Type B pancreatic cell (in vitro differentiated cells): ENCODE data around the gene MBD5. TPM values are rescaled to one million over a fixed set of nuclear protein-coding genes. Genes with fewer than 3 reads are reported as not detected.

Source experiments
- DNase-seq: peaks from one replicate; pipeline ENCODE4 v3.0.0; 2021; ENCODE audit warnings: mixed read lengths; ENCODE audit not compliant: unreplicated experiment; ENCODE audit errors: extremely low spot score
- H3K27ac Mint-ChIP-seq: 2 replicates; pipeline ENCODE4 v1.8.0; 2021; ENCODE audit warnings: mild to moderate bottlenecking, mixed read lengths
- H3K27me3 Mint-ChIP-seq: 2 replicates; pipeline ENCODE4 v1.8.0; 2021; ENCODE audit warnings: mixed read lengths
- H3K36me3 Mint-ChIP-seq: 2 replicates; pipeline ENCODE4 v1.8.0; 2021; ENCODE audit warnings: mixed read lengths
- H3K4me1 Mint-ChIP-seq: one replicate; pipeline ENCODE4 v1.8.0; 2021; ENCODE audit warnings: mixed read lengths; ENCODE audit not compliant: unreplicated experiment
- H3K4me3 Mint-ChIP-seq: 2 replicates; pipeline ENCODE4 v1.8.0; 2021; ENCODE audit warnings: mild to moderate bottlenecking, mixed read lengths
- H3K9me3 Mint-ChIP-seq: 2 replicates; pipeline ENCODE4 v1.8.0; 2021; ENCODE audit warnings: mixed read lengths
- total RNA-seq: library from RNA; stranded (reverse); gene quantifications from 2 replicates; pipeline ENCODE4 v1.2.1, GENCODE V29; 2021; ENCODE audit warnings: low replicate concordance
- TF ChIP-seq, protein P1 (sequence below): fragments of 200-600 bp; sonication (generic); conservative IDR thresholded peaks from 2 replicates; pipeline ENCODE4 v1.5.0; 2021; ENCODE audit warnings: antibody characterized with exemption, mild to moderate bottlenecking

MBD5 gene
- total RNA-seq, 1 donor from 2014 or later = 54.7 TPM

DNA sequence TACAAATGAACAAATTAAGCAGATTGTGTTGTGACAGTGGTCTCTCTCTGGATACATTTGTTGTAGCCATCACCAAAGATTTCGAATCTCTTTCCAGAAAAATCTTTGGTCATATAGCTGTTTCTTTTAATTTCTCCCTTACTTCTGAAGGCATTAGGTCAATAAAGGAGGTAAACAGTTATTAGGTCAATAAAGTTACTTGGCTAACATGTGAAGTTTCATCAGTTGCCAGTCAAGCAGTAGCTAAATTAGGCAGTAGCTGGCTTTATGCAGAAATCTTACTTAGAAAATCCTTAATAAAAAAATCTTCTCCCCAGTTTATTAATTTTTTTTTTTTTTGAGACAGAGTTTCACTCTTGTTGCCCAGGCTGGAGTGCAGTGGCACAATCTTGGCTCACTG is 115.5 kb downstream of the MBD5 start:
- H3K9me3 Mint-ChIP-seq = no peaks in the 10 kb centered on the region
- TF ChIP-seq, protein P1, sequence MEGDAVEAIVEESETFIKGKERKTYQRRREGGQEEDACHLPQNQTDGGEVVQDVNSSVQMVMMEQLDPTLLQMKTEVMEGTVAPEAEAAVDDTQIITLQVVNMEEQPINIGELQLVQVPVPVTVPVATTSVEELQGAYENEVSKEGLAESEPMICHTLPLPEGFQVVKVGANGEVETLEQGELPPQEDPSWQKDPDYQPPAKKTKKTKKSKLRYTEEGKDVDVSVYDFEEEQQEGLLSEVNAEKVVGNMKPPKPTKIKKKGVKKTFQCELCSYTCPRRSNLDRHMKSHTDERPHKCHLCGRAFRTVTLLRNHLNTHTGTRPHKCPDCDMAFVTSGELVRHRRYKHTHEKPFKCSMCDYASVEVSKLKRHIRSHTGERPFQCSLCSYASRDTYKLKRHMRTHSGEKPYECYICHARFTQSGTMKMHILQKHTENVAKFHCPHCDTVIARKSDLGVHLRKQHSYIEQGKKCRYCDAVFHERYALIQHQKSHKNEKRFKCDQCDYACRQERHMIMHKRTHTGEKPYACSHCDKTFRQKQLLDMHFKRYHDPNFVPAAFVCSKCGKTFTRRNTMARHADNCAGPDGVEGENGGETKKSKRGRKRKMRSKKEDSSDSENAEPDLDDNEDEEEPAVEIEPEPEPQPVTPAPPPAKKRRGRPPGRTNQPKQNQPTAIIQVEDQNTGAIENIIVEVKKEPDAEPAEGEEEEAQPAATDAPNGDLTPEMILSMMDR = no peak
- H3K4me1 Mint-ChIP-seq = peaks cover 9% of the 10 kb centered on the region
- no peak overlapping the region for H3K4me3 Mint-ChIP-seq
- no peaks in the 10 kb centered on the region for H3K27me3 Mint-ChIP-seq
- no peaks in the 10 kb centered on the region for H3K36me3 Mint-ChIP-seq
- no peak for DNase-seq
- no peak overlapping the region for H3K27ac Mint-ChIP-seq

- peaks cover 12% of the 10 kb centered on the region for H3K36me3 Mint-ChIP-seq
- TF ChIP-seq, protein P1 = no peak
- H3K27ac Mint-ChIP-seq = no peak overlapping the region
- H3K4me3 Mint-ChIP-seq = no peak overlapping the region
- H3K27me3 Mint-ChIP-seq = no peaks in the 10 kb centered on the region
- H3K4me1 Mint-ChIP-seq = no peaks in the 10 kb centered on the region
- DNase-seq = no peak
- H3K9me3 Mint-ChIP-seq = peaks cover 4% of the 10 kb centered on the region
Observed at GRCh38 chr2:148161909-148162435, 141.1 kb downstream of the MBD5 start.

- Mint-ChIP-seq H3K4me1 (no peaks in the 10 kb centered on the region), H3K4me3 (no peak overlapping the region), H3K9me3 (peaks cover 4% of the 10 kb centered on the region)
Observed at GRCh38 chr2:148162871-148163270, 142.0 kb downstream of the MBD5 start.

GRCh38 chr2:148165975-148166374 is 145.1 kb downstream of the MBD5 start:
- no peak overlapping the region for H3K4me3 Mint-ChIP-seq
- no peaks in the 10 kb centered on the region for H3K27me3 Mint-ChIP-seq
- H3K27ac Mint-ChIP-seq = no peak overlapping the region
- TF ChIP-seq, protein P1 = no peak
- no peaks in the 10 kb centered on the region for H3K9me3 Mint-ChIP-seq
- H3K4me1 Mint-ChIP-seq = no peaks in the 10 kb centered on the region
- H3K36me3 Mint-ChIP-seq = peaks cover under 1% of the 10 kb centered on the region
- no peak for DNase-seq

More at GRCh38 chr2:148162871-148163270, 142.0 kb downstream of the MBD5 start:
- Mint-ChIP-seq H3K27me3 (no peaks in the 10 kb centered on the region), H3K27ac (no peak overlapping the region), H3K36me3 (peaks cover 12% of the 10 kb centered on the region)
- no peak for DNase-seq
- TF ChIP-seq, protein P1 = no peak

GRCh38 chr2:148167241-148167766 is 146.4 kb downstream of the MBD5 start:
- H3K4me3 Mint-ChIP-seq = no peak overlapping the region
- no peak overlapping the region for H3K27ac Mint-ChIP-seq
- no peak for DNase-seq
- H3K9me3 Mint-ChIP-seq = no peaks in the 10 kb centered on the region
- no peaks in the 10 kb centered on the region for H3K27me3 Mint-ChIP-seq
- TF ChIP-seq, protein P1 = no peak
- H3K36me3 Mint-ChIP-seq = no peaks in the 10 kb centered on the region
- H3K4me1 Mint-ChIP-seq = no peaks in the 10 kb centered on the region
